ENCODE results near the gene PDE12. TPM values are rescaled to one million over a fixed set of nuclear protein-coding genes. Genes with fewer than 3 reads are reported as not detected.
A peak's percentile ranks its signal among the peaks of the same experiment; 100 is the strongest.

Gene PDE12
- total and polyA plus RNA-seq, 2 of the 13 experiments (the other 11 are each of a cell fraction or from before 2014, with no cell fraction given): 9.0 to 17.8 TPM

- TF ChIP-seq ZNF577 (CRISPR knock-in tag; IDR thresholded peaks at IDR 0.05; ENCODE audit: borderline replicate concordance, low read depth) (no peak), KMT2B (CRISPR knock-in tag; IDR thresholded peaks at IDR 0.05) (peak; percentile 99), ZFP90 (CRISPR knock-in tag; IDR thresholded peaks at IDR 0.05; ENCODE audit: borderline replicate concordance) (peak; percentile 22; the same call in 1 of the 2 replicates), TAF15 (IDR thresholded peaks at IDR 0.05; ENCODE audit: low read depth, low read length, poor library complexity, severe bottlenecking) (no peak), ZBTB42 (CRISPR knock-in tag; IDR thresholded peaks at IDR 0.05) (0 out of 2 replicates have a peak, but pooled peaks have one; percentile 29), NPAS2 (CRISPR knock-in tag; IDR thresholded peaks at IDR 0.05; ENCODE audit: borderline replicate concordance) (no peak), CEBPB (IDR thresholded peaks at IDR 0.05; ENCODE audit: borderline replicate concordance, low read depth, low read length) (no peak), NFATC3 (CRISPR knock-in tag; IDR thresholded peaks at IDR 0.05) (no peak), HNRNPUL1 (IDR thresholded peaks at IDR 0.05; ENCODE audit: low read depth, low read length) (no peak), HNRNPL (IDR thresholded peaks at IDR 0.05; ENCODE audit: low read depth, low read length) (no peak), LBX2 (CRISPR knock-in tag; IDR thresholded peaks at IDR 0.05; ENCODE audit: borderline replicate concordance) (peak; percentile 81; the same call in 1 of the 2 replicates), ZNF3 (CRISPR knock-in tag; IDR thresholded peaks at IDR 0.05) (peak; percentile 82), ZZZ3 (CRISPR knock-in tag; IDR thresholded peaks at IDR 0.05; ENCODE audit: borderline replicate concordance) (peak; percentile 87; the same call in 1 of the 2 replicates), SMYD3 (CRISPR knock-in tag; IDR thresholded peaks at IDR 0.05) (peak; percentile 91), POGK (CRISPR knock-in tag; conservative IDR thresholded peaks at IDR 0.05) (peak; percentile 79), RFX5 (IDR thresholded peaks at IDR 0.05; ENCODE audit: low read depth, low read length) (no peak), TFDP1 (CRISPR knock-in tag; IDR thresholded peaks at IDR 0.05; ENCODE audit: borderline replicate concordance) (peak; percentile 94), ZNF7 (CRISPR knock-in tag; IDR thresholded peaks at IDR 0.05) (no peak), ELF3 (CRISPR knock-in tag; IDR thresholded peaks at IDR 0.05) (peak; percentile 91), SYNCRIP (IDR thresholded peaks at IDR 0.05; ENCODE audit: insufficient read depth, low read depth, low read length) (no peak), ZNF362 (CRISPR knock-in tag; IDR thresholded peaks at IDR 0.05; ENCODE audit: borderline replicate concordance) (no peak; the same call in 1 of the 2 replicates), ZNF710 (CRISPR knock-in tag; IDR thresholded peaks at IDR 0.05; ENCODE audit: borderline replicate concordance) (0 out of 2 replicates have a peak, but pooled peaks have one; percentile 25), POLR2AphosphoS5 (IDR thresholded peaks at IDR 0.05; ENCODE audit: low read depth, low read length) (peak; percentile 86)
Observed at GRCh38 chr3:57555738-57556458, at the start of gene PDE12 (continued).

All from HepG2 (cell line).